ENCODE measurements around the gene LIMD2.

GRCh38 chr17:63718988-63719387 is 19.1 kb upstream of the LIMD2 start:
- no peak for TF ChIP-seq CTCF (IDR thresholded peaks at IDR 0.05)
- no peak for TF ChIP-seq POLR2A (IDR thresholded peaks at IDR 0.05)

All from thyroid gland (tissue), 4 donors.